Measurements from ENCODE around the gene INHA.

The INHA gene

GRCh38 chr2:219614076-219614860, 42.2 kb downstream of the INHA start:
- DNase-seq (ENCODE audit: low read depth), result no peak
- H3K4me3 ChIP-seq (ENCODE audit: low read depth, low read length), result no peak overlapping the region
- in situ Hi-C loops (cut with HindIII; ENCODE audit: low sequenced_read_pairs), result no loop called here
- TF ChIP-seq CTCF (IDR thresholded peaks at IDR 0.05; ENCODE audit: low read depth, low read length, missing control alignments), result no peak

- TF ChIP-seq CTCF (IDR thresholded peaks at IDR 0.05; ENCODE audit: low read depth, low read length, missing control alignments), result no peak
- DNase-seq (ENCODE audit: low read depth), result no peak
- H3K4me3 ChIP-seq (ENCODE audit: low read depth, low read length), result no peak overlapping the region
- in situ Hi-C loops (cut with HindIII; ENCODE audit: low sequenced_read_pairs), result no loop called here
Measured at GRCh38 chr2:219615036-219615435, 42.9 kb downstream of the INHA start.

- no peak for DNase-seq (ENCODE audit: low read depth)
- no peak for TF ChIP-seq CTCF (IDR thresholded peaks at IDR 0.05; ENCODE audit: low read depth, low read length, missing control alignments)
- in situ Hi-C loops (cut with HindIII; ENCODE audit: low sequenced_read_pairs), result no loop called here
- no peak overlapping the region for H3K4me3 ChIP-seq (ENCODE audit: low read depth, low read length)
Measured at GRCh38 chr2:219615894-219616293, 43.8 kb downstream of the INHA start.

GRCh38 chr2:219616550-219616949, 44.4 kb downstream of the INHA start:
- in situ Hi-C loops (cut with HindIII; ENCODE audit: low sequenced_read_pairs), result no loop called here
- TF ChIP-seq CTCF (IDR thresholded peaks at IDR 0.05; ENCODE audit: low read depth, low read length, missing control alignments), result no peak
- no peak for DNase-seq (ENCODE audit: low read depth)
- no peak overlapping the region for H3K4me3 ChIP-seq (ENCODE audit: low read depth, low read length)

GRCh38 chr2:219618733-219619122, 46.6 kb downstream of the INHA start:
- no peak for DNase-seq (ENCODE audit: low read depth)
- in situ Hi-C loops (cut with HindIII; ENCODE audit: low sequenced_read_pairs), result no loop called here
- no peak for TF ChIP-seq CTCF (IDR thresholded peaks at IDR 0.05; ENCODE audit: low read depth, low read length, missing control alignments)
- no peak overlapping the region for H3K4me3 ChIP-seq (ENCODE audit: low read depth, low read length)

GRCh38 chr2:219619235-219619634, 47.1 kb downstream of the INHA start:
- no peak for TF ChIP-seq CTCF (IDR thresholded peaks at IDR 0.05; ENCODE audit: low read depth, low read length, missing control alignments)
- no peak for DNase-seq (ENCODE audit: low read depth)
- in situ Hi-C loops (cut with HindIII; ENCODE audit: low sequenced_read_pairs), result no loop called here
- no peak overlapping the region for H3K4me3 ChIP-seq (ENCODE audit: low read depth, low read length)
